Amniotic epithelial cell (primary cell): ENCODE results near the gene ARMCX4.
"Not testable (repeated sequence)": the region's sequence is repeated elsewhere in the genome, so short reads cannot be mapped to it uniquely, and the experiment has no call there.

Experiments used
- DNase-seq: peaks from one replicate; pipeline ENCODE4 v3.0.0-alpha.2; 2010; ENCODE audit warnings: low read depth

The ARMCX4 gene

GRCh38 chrX:101485212-101485949 is at the start of gene ARMCX4:
TSS of gene ARMCX4 (plus strand) at chrX:101485456. CDS start at chrX:101488590, 3,134 bp downstream.
- DNase-seq = peak; percentile 34

- DNase-seq = peak; percentile 95
These were observed 43.2 kb upstream of the ARMCX4 start for GRCh38 chrX:101442085-101442484.

- DNase-seq = no peak
These were observed 36.0 kb upstream of the ARMCX4 start for GRCh38 chrX:101449279-101449678.

GRCh38 chrX:101450085-101450484 is 35.2 kb upstream of the ARMCX4 start:
- no peak for DNase-seq

- DNase-seq = peak; percentile 91
These were observed 34.3 kb upstream of the ARMCX4 start for GRCh38 chrX:101450961-101451360.

GRCh38 chrX:101452056-101452455 is 33.2 kb upstream of the ARMCX4 start:
- peak; percentile 46 for DNase-seq

- DNase-seq = peak; percentile 50
These were observed 24.6 kb upstream of the ARMCX4 start for GRCh38 chrX:101460669-101461068.

- DNase-seq = peak; percentile 41
These were observed 22.4 kb upstream of the ARMCX4 start for GRCh38 chrX:101462892-101463291.

- DNase-seq = peak; percentile 61
These were observed 6.9 kb upstream of the ARMCX4 start for GRCh38 chrX:101478366-101478765.

GRCh38 chrX:101482296-101482695 is 3.0 kb upstream of the ARMCX4 start:
- peak; percentile 90 for DNase-seq

GRCh38 chrX:101483705-101484104 is 1.6 kb upstream of the ARMCX4 start:
- DNase-seq = no peak

GRCh38 chrX:101484135-101484534 is 1.1 kb upstream of the ARMCX4 start:
- no peak for DNase-seq

- no peak for DNase-seq
These were observed 3.5 kb downstream of the ARMCX4 start for GRCh38 chrX:101488796-101489195.

GRCh38 chrX:101491943-101492342 is 6.7 kb downstream of the ARMCX4 start:
- no peak for DNase-seq

- DNase-seq = no peak
These were observed 8.0 kb downstream of the ARMCX4 start for GRCh38 chrX:101493225-101493624.

- DNase-seq = not testable (repeated sequence)
These were observed 17.7 kb downstream of the ARMCX4 start for GRCh38 chrX:101502929-101503328.

GRCh38 chrX:101507372-101507771 is 22.1 kb downstream of the ARMCX4 start:
- no peak for DNase-seq

GRCh38 chrX:101507986-101508385 is 22.7 kb downstream of the ARMCX4 start:
- DNase-seq = no peak

GRCh38 chrX:101530944-101531343 is 45.7 kb downstream of the ARMCX4 start:
- DNase-seq = no peak
